Measurements from ENCODE around the gene PRKCA.
"Not testable (repeated sequence)": the region's sequence is repeated elsewhere in the genome, so short reads cannot be mapped to it uniquely, and the experiment has no call there.

Gene PRKCA

GRCh38 chr17:66317629-66318028 lies 15.2 kb downstream of the PRKCA start:
- Histone ChIP-seq H3K36me3 (ENCODE audit: insufficient read depth, low read length) (no peaks in the 10 kb centered on the region), H3K27me3 (ENCODE audit: insufficient read depth, low read length, poor library complexity, severe bottlenecking) (no peaks in the 10 kb centered on the region), H3K9me2 (replicated peaks; ENCODE audit: low read depth, low read length) (no peaks in the 10 kb centered on the region), H3K4me1 (ENCODE audit: insufficient read depth, low read length, poor library complexity, severe bottlenecking) (no peaks in the 10 kb centered on the region), H3K4me2 (ENCODE audit: low read depth, low read length, poor library complexity, severe bottlenecking) (no peak overlapping the region), H4K20me1 (ENCODE audit: insufficient read depth, low read length, poor library complexity, severe bottlenecking) (no peaks in the 10 kb centered on the region), H3K9ac (ENCODE audit: low read depth, low read length, poor library complexity, severe bottlenecking) (no peak overlapping the region), H2AFZ (ENCODE audit: low read length) (no peak overlapping the region), H3K9me3 (ENCODE audit: insufficient read depth, low read depth, low read length) (peaks cover 5% of the 10 kb centered on the region; the same call in 1 of the 2 replicates), H3F3A (ENCODE audit: low read depth) (no peaks in the 10 kb centered on the region), H3K79me2 (ENCODE audit: insufficient read depth, low read length) (no peaks in the 10 kb centered on the region), H3K4me3 (ENCODE audit: low read length, poor library complexity, severe bottlenecking) (no peak overlapping the region)
- TF ChIP-seq CTCF (conservative IDR thresholded peaks at IDR 0.05; ENCODE audit: low read length) (no peak), EZH2phosphoT487 (IDR thresholded peaks at IDR 0.05; ENCODE audit: borderline replicate concordance) (no peak)

- no peak for TF ChIP-seq CTCF (conservative IDR thresholded peaks at IDR 0.05; ENCODE audit: low read length)
- TF ChIP-seq EZH2phosphoT487 (IDR thresholded peaks at IDR 0.05; ENCODE audit: borderline replicate concordance): no peak
- H3K9me2 ChIP-seq (replicated peaks; ENCODE audit: low read depth, low read length): no peaks in the 10 kb centered on the region
- no peaks in the 10 kb centered on the region for H4K20me1 ChIP-seq (ENCODE audit: insufficient read depth, low read length, poor library complexity, severe bottlenecking)
- no peak overlapping the region for H3K9ac ChIP-seq (ENCODE audit: low read depth, low read length, poor library complexity, severe bottlenecking)
- H2AFZ ChIP-seq (ENCODE audit: low read length): no peak overlapping the region
- peaks cover 5% of the 10 kb centered on the region; the same call in 1 of the 2 replicates for H3K9me3 ChIP-seq (ENCODE audit: insufficient read depth, low read depth, low read length)
- H3K79me2 ChIP-seq (ENCODE audit: insufficient read depth, low read length): no peaks in the 10 kb centered on the region
- H3K36me3 ChIP-seq (ENCODE audit: insufficient read depth, low read length): no peaks in the 10 kb centered on the region
- H3F3A ChIP-seq (ENCODE audit: low read depth): no peaks in the 10 kb centered on the region
- H3K4me2 ChIP-seq (ENCODE audit: low read depth, low read length, poor library complexity, severe bottlenecking): no peak overlapping the region
- no peaks in the 10 kb centered on the region for H3K27me3 ChIP-seq (ENCODE audit: insufficient read depth, low read length, poor library complexity, severe bottlenecking)
- H3K4me1 ChIP-seq (ENCODE audit: insufficient read depth, low read length, poor library complexity, severe bottlenecking): no peaks in the 10 kb centered on the region
- H3K4me3 ChIP-seq (ENCODE audit: low read length, poor library complexity, severe bottlenecking): no peak overlapping the region
Measured at GRCh38 chr17:66319226-66319625, 16.8 kb downstream of the PRKCA start.

- H3K36me3 ChIP-seq (ENCODE audit: insufficient read depth, low read length): no peaks in the 10 kb centered on the region
- no peaks in the 10 kb centered on the region for H3F3A ChIP-seq (ENCODE audit: low read depth)
- peaks cover 5% of the 10 kb centered on the region; the same call in 1 of the 2 replicates for H3K9me3 ChIP-seq (ENCODE audit: insufficient read depth, low read depth, low read length)
- H2AFZ ChIP-seq (ENCODE audit: low read length): no peak overlapping the region
- H3K27me3 ChIP-seq (ENCODE audit: insufficient read depth, low read length, poor library complexity, severe bottlenecking): no peaks in the 10 kb centered on the region
- H3K79me2 ChIP-seq (ENCODE audit: insufficient read depth, low read length): no peaks in the 10 kb centered on the region
- H3K4me3 ChIP-seq (ENCODE audit: low read length, poor library complexity, severe bottlenecking): no peak overlapping the region
- no peaks in the 10 kb centered on the region for H3K4me1 ChIP-seq (ENCODE audit: insufficient read depth, low read length, poor library complexity, severe bottlenecking)
- no peak overlapping the region for H3K9ac ChIP-seq (ENCODE audit: low read depth, low read length, poor library complexity, severe bottlenecking)
- no peaks in the 10 kb centered on the region for H4K20me1 ChIP-seq (ENCODE audit: insufficient read depth, low read length, poor library complexity, severe bottlenecking)
- no peaks in the 10 kb centered on the region for H3K9me2 ChIP-seq (replicated peaks; ENCODE audit: low read depth, low read length)
- TF ChIP-seq CTCF (conservative IDR thresholded peaks at IDR 0.05; ENCODE audit: low read length): no peak
- TF ChIP-seq EZH2phosphoT487 (IDR thresholded peaks at IDR 0.05; ENCODE audit: borderline replicate concordance): no peak
- no peak overlapping the region for H3K4me2 ChIP-seq (ENCODE audit: low read depth, low read length, poor library complexity, severe bottlenecking)
Measured at GRCh38 chr17:66322764-66323163, 20.4 kb downstream of the PRKCA start.

- not testable (repeated sequence) for H3K27me3 ChIP-seq (ENCODE audit: insufficient read depth, low read length, poor library complexity, severe bottlenecking); H2AFZ ChIP-seq (ENCODE audit: low read length); H3K4me3 ChIP-seq (ENCODE audit: low read length, poor library complexity, severe bottlenecking); H3K9me3 ChIP-seq (ENCODE audit: insufficient read depth, low read depth, low read length); H3K79me2 ChIP-seq (ENCODE audit: insufficient read depth, low read length); H3K36me3 ChIP-seq (ENCODE audit: insufficient read depth, low read length); H3F3A ChIP-seq (ENCODE audit: low read depth); H3K9ac ChIP-seq (ENCODE audit: low read depth, low read length, poor library complexity, severe bottlenecking); H4K20me1 ChIP-seq (ENCODE audit: insufficient read depth, low read length, poor library complexity, severe bottlenecking); H3K9me2 ChIP-seq (replicated peaks; ENCODE audit: low read depth, low read length); H3K4me2 ChIP-seq (ENCODE audit: low read depth, low read length, poor library complexity, severe bottlenecking); H3K4me1 ChIP-seq (ENCODE audit: insufficient read depth, low read length, poor library complexity, severe bottlenecking)
Measured at GRCh38 chr17:66324381-66325004, 22.1 kb downstream of the PRKCA start.
